Measurements from ENCODE around the gene SNX12. TPM values are rescaled to one million over a fixed set of nuclear protein-coding genes. Genes with fewer than 3 reads are reported as not detected.

Gene SNX12
- 100 to 1,000 TPM in 1 of 9 donors, 10 to 100 TPM in 8; 68.0 to 101 (median 81.0) TPM for total RNA-seq
- polyA plus RNA-seq = 10 to 100 TPM; 25.4 to 75.8 (median 42.3) TPM
- long read RNA-seq, donor 1, transcript SNX12-202 (4 exons, 2,376 nt) = major isoform, 21 of 31 reads
- long read RNA-seq, donor 1, partial matches to known transcripts = 10 of 31 reads
- long read RNA-seq, donor 1, other reads (novel, unspliced or antisense) = 0 of 31 reads
- long read RNA-seq, donor 2, transcript SNX12-202 (4 exons, 2,376 nt) = major isoform, 17 of 22 reads
- long read RNA-seq, donor 2, partial matches to known transcripts = 0 of 22 reads
- long read RNA-seq, donor 2, other reads (novel, unspliced or antisense) = 5 of 22 reads
- long read RNA-seq, donor 3, transcript SNX12-202 (4 exons, 2,376 nt) = major isoform, 11 of 11 reads
- long read RNA-seq, donor 3, partial matches to known transcripts = 0 of 11 reads
- long read RNA-seq, donor 3, other reads (novel, unspliced or antisense) = 0 of 11 reads
- long read RNA-seq, donor 4, partial matches to known transcripts = 0 of 8 reads
- long read RNA-seq, donor 4, other reads (novel, unspliced or antisense) = 6 of 8 reads
- long read RNA-seq, donor 5, partial matches to known transcripts = 1 of 14 reads
- long read RNA-seq, donor 5, other reads (novel, unspliced or antisense) = 9 of 14 reads
- long read RNA-seq, donor 6, partial matches to known transcripts = 1 of 7 reads
- long read RNA-seq, donor 6, other reads (novel, unspliced or antisense) = 4 of 7 reads
- long read RNA-seq, donor 7, transcript SNX12-202 (4 exons, 2,376 nt) = major isoform, 10 of 10 reads
- long read RNA-seq, donor 7, partial matches to known transcripts = 0 of 10 reads
- long read RNA-seq, donor 7, other reads (novel, unspliced or antisense) = 0 of 10 reads
- long read RNA-seq, donor 8, transcript SNX12-202 (4 exons, 2,376 nt) = major isoform, 16 of 16 reads
- long read RNA-seq, donor 8, partial matches to known transcripts = 0 of 16 reads
- long read RNA-seq, donor 8, other reads (novel, unspliced or antisense) = 0 of 16 reads
- long read RNA-seq, donor 9, transcript SNX12-202 (4 exons, 2,376 nt) = major isoform, 11 of 11 reads
- long read RNA-seq, donor 9, partial matches to known transcripts = 0 of 11 reads
- long read RNA-seq, donor 9, other reads (novel, unspliced or antisense) = 0 of 11 reads
- long read RNA-seq, donor 10, transcript SNX12-202 (4 exons, 2,376 nt) = major isoform, 13 of 13 reads
- long read RNA-seq, donor 10, partial matches to known transcripts = 0 of 13 reads
- long read RNA-seq, donor 10, other reads (novel, unspliced or antisense) = 0 of 13 reads

DNA sequence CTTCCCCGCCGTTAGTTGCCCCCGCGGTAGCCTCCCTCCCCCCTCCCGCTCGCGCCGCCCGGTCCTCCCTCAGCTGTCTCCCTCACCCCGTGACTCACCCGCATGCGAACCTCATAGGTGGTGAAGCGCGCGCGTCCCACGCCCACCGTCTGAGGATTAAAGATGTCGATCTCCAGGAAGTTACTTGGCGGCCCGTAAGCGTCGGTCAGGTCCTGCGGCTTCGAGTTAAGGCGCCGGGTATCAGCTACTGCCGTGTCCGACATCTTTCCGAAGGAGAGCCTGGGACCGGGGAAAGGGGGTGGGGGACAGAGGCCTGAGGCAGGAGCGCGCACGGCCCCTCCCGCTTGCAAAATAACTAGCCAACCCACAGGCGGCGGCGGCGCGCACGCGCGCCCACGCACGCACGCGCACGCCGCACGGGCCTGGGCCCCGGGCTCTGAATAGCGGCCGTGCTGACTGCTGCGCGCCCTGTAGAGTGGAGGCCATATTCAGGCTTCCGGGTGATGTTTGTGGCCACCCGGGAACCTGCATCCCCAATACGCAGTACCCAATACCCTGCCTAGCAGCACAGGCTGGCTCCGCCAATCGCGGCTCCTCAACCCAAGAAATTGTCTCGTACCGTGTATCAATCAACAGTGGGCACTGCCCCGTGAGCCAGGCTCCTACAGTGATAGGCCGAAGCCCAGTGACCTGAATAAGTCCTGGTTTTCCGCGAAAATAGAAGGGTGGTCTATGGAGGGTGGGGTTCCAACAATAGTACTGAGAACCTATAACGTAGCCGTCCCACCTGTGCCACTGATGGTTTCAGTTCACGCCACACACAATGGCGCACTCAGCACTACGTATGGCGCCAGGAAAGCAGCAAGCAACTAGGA lies at the start of gene SNX12:
Gene SNX12, minus strand, starts transcription at position 291 of the 875 bp plus-strand sequence. Its CDS starts 28 bp downstream, at position 263.
- TF ChIP-seq, protein P1, sequence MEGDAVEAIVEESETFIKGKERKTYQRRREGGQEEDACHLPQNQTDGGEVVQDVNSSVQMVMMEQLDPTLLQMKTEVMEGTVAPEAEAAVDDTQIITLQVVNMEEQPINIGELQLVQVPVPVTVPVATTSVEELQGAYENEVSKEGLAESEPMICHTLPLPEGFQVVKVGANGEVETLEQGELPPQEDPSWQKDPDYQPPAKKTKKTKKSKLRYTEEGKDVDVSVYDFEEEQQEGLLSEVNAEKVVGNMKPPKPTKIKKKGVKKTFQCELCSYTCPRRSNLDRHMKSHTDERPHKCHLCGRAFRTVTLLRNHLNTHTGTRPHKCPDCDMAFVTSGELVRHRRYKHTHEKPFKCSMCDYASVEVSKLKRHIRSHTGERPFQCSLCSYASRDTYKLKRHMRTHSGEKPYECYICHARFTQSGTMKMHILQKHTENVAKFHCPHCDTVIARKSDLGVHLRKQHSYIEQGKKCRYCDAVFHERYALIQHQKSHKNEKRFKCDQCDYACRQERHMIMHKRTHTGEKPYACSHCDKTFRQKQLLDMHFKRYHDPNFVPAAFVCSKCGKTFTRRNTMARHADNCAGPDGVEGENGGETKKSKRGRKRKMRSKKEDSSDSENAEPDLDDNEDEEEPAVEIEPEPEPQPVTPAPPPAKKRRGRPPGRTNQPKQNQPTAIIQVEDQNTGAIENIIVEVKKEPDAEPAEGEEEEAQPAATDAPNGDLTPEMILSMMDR (IDR thresholded peaks at IDR 0.05) = peak in 4 of 6 experiments; percentile 40 to 96 (median 80)
- peak in 1 of 2 donors; percentile 71 for TF ChIP-seq POLR2A (IDR thresholded peaks at IDR 0.05)
- Histone ChIP-seq H3K4me1 (replicated peaks in 1 of 2) (peaks cover 0 to 6% of the 10 kb centered on the region in 2 donors), H3K27ac (peak within 1 kb of the TSS; percentile 53 to 88 (median 78)), H3K4me3 (peak within 1 kb of the TSS in 2 of 4 donors; percentile 40 to 55), H3K27me3 (peaks cover 6% of the 10 kb centered on the region), H3K9me3 (replicated peaks in 1 of 3) (no peaks in the 10 kb centered on the region), H3K36me3 (replicated peaks in 1 of 2) (no peaks in the 10 kb centered on the region)
- 0 to 61% (median 18%) methylated on average over 19 to 73 of the region's 73 CpGs for WGBS, 4 donors
- intact Hi-C loops (cut with DNase I) = loop anchor here in 1 of 2 donors (5.0 kb wide), 1 partner anchor 59 kb away; no protein-coding TSS in a partner anchor
- DNase-seq = peak; percentile 87 to 98 (median 94)

DNA sequence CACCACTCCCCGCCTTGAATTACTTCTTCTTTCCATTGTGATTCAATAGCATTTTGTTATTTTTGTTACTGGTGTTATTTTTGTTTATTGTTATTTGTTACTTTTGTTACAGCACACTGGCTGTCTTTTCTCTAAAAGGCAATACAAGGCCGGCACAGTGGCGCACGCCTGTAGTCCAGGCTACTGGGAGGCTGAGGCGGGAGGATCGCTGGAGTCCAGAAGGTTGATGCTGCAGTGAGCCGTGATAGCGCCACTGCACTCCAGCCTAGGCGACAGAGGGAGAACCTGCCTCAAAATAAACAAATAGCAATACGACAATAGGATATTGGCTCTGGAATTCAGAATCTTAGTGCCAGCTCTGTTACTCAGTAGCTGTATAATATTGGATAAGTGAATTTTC lies 49.2 kb upstream of the SNX12 start:
- H3K27me3 ChIP-seq = no peaks in the 10 kb centered on the region
- intact Hi-C loops (cut with DNase I) = no loop called here
- no peaks in the 10 kb centered on the region for H3K9me3 ChIP-seq (replicated peaks in 1 of 3)
- peaks cover 6 to 9% of the 10 kb centered on the region in 2 donors for H3K4me1 ChIP-seq (replicated peaks in 1 of 2)
- peak overlapping the region in 1 of 4 donors; percentile 55 for H3K4me3 ChIP-seq
- H3K36me3 ChIP-seq (replicated peaks in 1 of 2) = peaks cover 0 to 16% of the 10 kb centered on the region in 2 donors
- TF ChIP-seq, protein P1 (IDR thresholded peaks at IDR 0.05) = no peak
- H3K27ac ChIP-seq = no peak overlapping the region
- DNase-seq = no peak
- 77 to 100% (median 85%) methylated on average over 7 to 10 of the region's 10 CpGs for WGBS, 4 donors

DNA sequence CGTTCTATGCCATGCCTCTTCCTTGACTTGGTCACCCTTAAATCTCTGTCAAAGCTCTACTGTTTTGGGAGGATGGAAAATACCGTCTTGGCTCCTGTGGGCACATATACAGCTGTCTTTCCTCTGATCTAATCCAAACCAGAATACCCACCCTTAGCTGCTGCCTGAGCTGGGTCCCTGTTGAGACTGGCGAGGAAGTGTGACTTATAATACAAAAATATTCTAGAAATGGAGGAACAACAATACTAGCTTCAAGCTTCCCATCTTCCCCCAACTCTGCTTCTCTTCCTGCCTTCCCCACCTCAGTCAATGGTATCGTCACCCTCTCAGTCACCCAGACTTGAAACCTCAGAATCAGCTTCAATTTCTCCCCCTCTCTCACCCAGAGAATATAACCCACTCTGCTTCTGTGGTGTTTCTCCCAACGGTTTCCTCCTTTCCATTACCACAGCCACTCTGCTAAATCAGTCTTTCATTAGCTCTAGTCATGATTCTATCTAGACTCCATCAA lies 43.8 kb upstream of the SNX12 start:
- H3K4me1 ChIP-seq (replicated peaks in 1 of 2) = no peaks in the 10 kb centered on the region
- no peaks in the 10 kb centered on the region for H3K9me3 ChIP-seq (replicated peaks in 1 of 3)
- H3K4me3 ChIP-seq = no peak overlapping the region
- WGBS, 4 donors = 56 to 74% (median 58%) methylated on average over 5 of the region's 5 CpGs
- TF ChIP-seq, protein P1 (IDR thresholded peaks at IDR 0.05) = no peak
- no peak for TF ChIP-seq POLR2A (IDR thresholded peaks at IDR 0.05)
- intact Hi-C loops (cut with DNase I) = no loop called here
- no peaks in the 10 kb centered on the region for H3K36me3 ChIP-seq (replicated peaks in 1 of 2)
- no peaks in the 10 kb centered on the region for H3K27me3 ChIP-seq
- H3K27ac ChIP-seq = no peak overlapping the region
- DNase-seq = no peak

Measured in adrenal gland (tissue), 19 donors.